Natural killer cell (primary cell): ENCODE measurements around the gene NFIC. TPM values are rescaled to one million over a fixed set of nuclear protein-coding genes. Genes with fewer than 3 reads are reported as not detected.
"Not testable (repeated sequence)": the region's sequence is repeated elsewhere in the genome, so short reads cannot be mapped to it uniquely, and the experiment has no call there.

ENCODE experiments used
- ATAC-seq, 3 donors: fragments of 150-1000 bp in 2 of 3; fragments of 200-7000 bp in 1 of 3; cut with Tn5 transposase; 1 replicate in 1 of 3; 2 replicates in 2 of 3; pipeline ENCODE4 v1.10.0; 2021; ENCODE audit warnings: mild to moderate bottlenecking in 2 of 3, moderate library complexity in 2 of 3
- DNase-seq, 2 donors: peaks; one replicate each; pipeline versions ENCODE4 v3.0.0 to v3.0.0-alpha.2; 2013 to 2021; ENCODE audit warnings: mixed read lengths in 1 of 2
- H3K27ac ChIP-seq: one replicate; pipeline ENCODE4 v1.5.1; 2013; ENCODE audit warnings: mild to moderate bottlenecking, low read length
- H3K27me3 ChIP-seq: one replicate; pipeline ENCODE4 v1.6.1; 2013; ENCODE audit warnings: low read length; ENCODE audit not compliant: control insufficient read depth, insufficient read depth
- H3K36me3 ChIP-seq: one replicate; pipeline ENCODE4 v1.6.1; 2013; ENCODE audit warnings: low read length; ENCODE audit not compliant: control insufficient read depth, insufficient read depth
- H3K4me1 ChIP-seq: one replicate; pipeline ENCODE4 v1.6.1; 2013; ENCODE audit warnings: low read length; ENCODE audit not compliant: control insufficient read depth, insufficient read depth
- H3K4me3 ChIP-seq: one replicate; pipeline ENCODE4 v1.5.1; 2013; ENCODE audit warnings: low read length
- H3K9me3 ChIP-seq: one replicate; pipeline ENCODE4 v1.6.1; 2013; ENCODE audit warnings: low read length; ENCODE audit not compliant: control insufficient read depth, insufficient read depth
- H3K27ac Mint-ChIP-seq, 2 donors: one replicate each; pipeline ENCODE4 v1.8.0; 2022; ENCODE audit warnings: mild to moderate bottlenecking in 2 of 2, mixed read lengths in 2 of 2, moderate library complexity in 1 of 2
- H3K27me3 Mint-ChIP-seq, 2 donors: one replicate each; pipeline ENCODE4 v1.8.0; 2022; ENCODE audit warnings: low read depth in 2 of 2, mixed read lengths in 2 of 2
- H3K36me3 Mint-ChIP-seq: one replicate; pipeline ENCODE4 v1.8.0; 2022; ENCODE audit warnings: mixed read lengths
- H3K4me1 Mint-ChIP-seq, 2 donors: one replicate each; pipeline ENCODE4 v1.8.0; 2022; ENCODE audit warnings: mixed read lengths in 2 of 2
- H3K4me3 Mint-ChIP-seq: one replicate; pipeline ENCODE4 v1.8.0; 2022; ENCODE audit warnings: mild to moderate bottlenecking, moderate library complexity, mixed read lengths
- H3K9me3 Mint-ChIP-seq, 2 donors: one replicate each; pipeline ENCODE4 v1.8.0; 2022; ENCODE audit warnings: mixed read lengths in 2 of 2
- CTCF ChIP-seq: fragments of 200-600 bp; IDR thresholded peaks from one replicate; pipeline ENCODE4 v1.8.0; 2022; ENCODE audit warnings: antibody characterized with exemption
- WGBS: methylation state at CpG from one replicate; pipeline ENCODE4 v1.1.7; 2013; ENCODE audit warnings: missing lambda C conversion rate; ENCODE audit not compliant: insufficient coverage; 5-methylcytosine and 5-hydroxymethylcytosine counted together
- intact Hi-C: fragments of 100-400 bp; cut with micrococcal nuclease; formaldehyde crosslinking; loops from one replicate; pipeline ENCODE4 v1.14.2; 2022
- total RNA-seq, 4 donors: library from RNA; stranded (reverse); fragments of 120-200 nt in 1 of 4; gene quantifications; one replicate each; pipeline versions ENCODE4 v1.2.3 to v1.2.4, GENCODE V29; 2013 to 2022

The NFIC gene
- total RNA-seq, 3 donors from 2014 or later (not counting 1 experiment from before 2014, with no cell fraction given) = 18.5 to 22.2 (median 20.6) TPM

- no peak for DNase-seq
- no peaks in the 10 kb centered on the region for H3K9me3 Mint-ChIP-seq
- Histone ChIP-seq H3K36me3 (peaks cover 21% of the 10 kb centered on the region), H3K9me3 (no peaks in the 10 kb centered on the region), H3K4me1 (no peaks in the 10 kb centered on the region), H3K4me3 (no peak overlapping the region), H3K27ac (no peak overlapping the region), H3K27me3 (no peaks in the 10 kb centered on the region)
- 90% methylated on average over 9 of the region's 10 CpGs for WGBS
- H3K36me3 Mint-ChIP-seq = no peaks in the 10 kb centered on the region
- H3K4me1 Mint-ChIP-seq = no peaks in the 10 kb centered on the region
- no peaks in the 10 kb centered on the region for H3K27me3 Mint-ChIP-seq
- TF ChIP-seq CTCF = no peak
- intact Hi-C loops = no loop called here
- no peak overlapping the region for H3K4me3 Mint-ChIP-seq
- ATAC-seq = no peak
- no peak overlapping the region for H3K27ac Mint-ChIP-seq
Measured at GRCh38 chr19:3451451-3451866, 85.1 kb downstream of the NFIC start.

- intact Hi-C loops = no loop called here
- no peaks in the 10 kb centered on the region for H3K4me1 ChIP-seq
- H3K36me3 ChIP-seq = peaks cover 21% of the 10 kb centered on the region
- no peak overlapping the region for H3K4me3 ChIP-seq
- Mint-ChIP-seq H3K36me3 (no peaks in the 10 kb centered on the region), H3K4me3 (no peak overlapping the region), H3K27ac (no peak overlapping the region), H3K9me3 (no peaks in the 10 kb centered on the region), H3K4me1 (peaks cover 0 to 3% of the 10 kb centered on the region in 2 donors), H3K27me3 (no peaks in the 10 kb centered on the region)
- no peaks in the 10 kb centered on the region for H3K27me3 ChIP-seq
- no peak for TF ChIP-seq CTCF
- no peak overlapping the region for H3K27ac ChIP-seq
- 96% methylated on average over 36 of the region's 38 CpGs for WGBS
- DNase-seq (no peak), ATAC-seq (no peak)
- no peaks in the 10 kb centered on the region for H3K9me3 ChIP-seq
Measured at GRCh38 chr19:3452171-3452941, 86.0 kb downstream of the NFIC start.

GRCh38 chr19:3452942-3453214 lies 86.5 kb downstream of the NFIC start:
- H3K27me3 ChIP-seq, H3K27ac ChIP-seq, ATAC-seq, H3K4me3 ChIP-seq, H3K4me1 Mint-ChIP-seq, H3K4me1 ChIP-seq, H3K4me3 Mint-ChIP-seq, H3K9me3 Mint-ChIP-seq, DNase-seq, intact Hi-C loops, H3K9me3 ChIP-seq, H3K36me3 Mint-ChIP-seq, H3K27me3 Mint-ChIP-seq, H3K27ac Mint-ChIP-seq: not testable (repeated sequence)
- 97% methylated on average over 10 of the region's 10 CpGs for WGBS
- H3K36me3 ChIP-seq = peaks cover 21% of the 10 kb centered on the region

GRCh38 chr19:3453840-3454239 lies 87.5 kb downstream of the NFIC start:
- no peak overlapping the region for H3K4me3 ChIP-seq
- no peak overlapping the region for H3K27ac Mint-ChIP-seq
- no peak for ATAC-seq
- no peaks in the 10 kb centered on the region for H3K27me3 ChIP-seq
- no peaks in the 10 kb centered on the region for H3K9me3 Mint-ChIP-seq
- H3K4me1 Mint-ChIP-seq = peaks cover 0 to 7% of the 10 kb centered on the region in 2 donors
- WGBS = 93% methylated on average over 25 of the region's 25 CpGs
- intact Hi-C loops = no loop called here
- no peaks in the 10 kb centered on the region for H3K36me3 Mint-ChIP-seq
- no peak for DNase-seq
- no peak for TF ChIP-seq CTCF
- no peaks in the 10 kb centered on the region for H3K9me3 ChIP-seq
- peaks cover 19% of the 10 kb centered on the region for H3K36me3 ChIP-seq
- no peak overlapping the region for H3K27ac ChIP-seq
- no peaks in the 10 kb centered on the region for H3K27me3 Mint-ChIP-seq
- H3K4me1 ChIP-seq = no peaks in the 10 kb centered on the region
- H3K4me3 Mint-ChIP-seq = no peak overlapping the region
